ENCODE results near the gene SIN3B.

DNA sequence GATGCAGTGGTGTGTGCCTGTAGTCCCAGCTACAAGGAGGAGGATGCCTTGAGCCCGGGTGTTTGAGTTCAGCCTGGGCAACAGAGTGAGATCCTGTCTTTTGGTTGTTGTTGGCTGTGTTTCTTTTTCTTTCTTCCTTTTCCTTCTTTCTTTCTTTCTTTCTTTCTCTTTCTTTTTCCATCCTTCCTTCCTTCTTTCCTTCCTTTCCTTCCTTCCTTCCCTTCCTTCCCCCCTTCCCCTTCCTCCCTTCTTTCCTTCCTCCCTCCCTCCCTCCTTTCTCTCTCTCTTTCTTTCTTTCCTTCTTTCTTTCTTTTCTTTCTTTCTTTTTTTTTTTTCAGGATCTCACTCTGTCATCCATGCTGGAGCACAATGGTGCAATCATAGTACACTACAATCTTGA, 46.5 kb upstream of the SIN3B start:
- TF ChIP-seq SIN3A (IDR thresholded peaks at IDR 0.05; ENCODE audit: borderline replicate concordance, insufficient read depth, low read length) (no peak), POLR2AphosphoS5 (IDR thresholded peaks at IDR 0.05; ENCODE audit: low read depth, low read length) (no peak)

Measured in PFSK-1 (cell line).